ENCODE measurements around the gene DISP2.

Gene DISP2

DNA sequence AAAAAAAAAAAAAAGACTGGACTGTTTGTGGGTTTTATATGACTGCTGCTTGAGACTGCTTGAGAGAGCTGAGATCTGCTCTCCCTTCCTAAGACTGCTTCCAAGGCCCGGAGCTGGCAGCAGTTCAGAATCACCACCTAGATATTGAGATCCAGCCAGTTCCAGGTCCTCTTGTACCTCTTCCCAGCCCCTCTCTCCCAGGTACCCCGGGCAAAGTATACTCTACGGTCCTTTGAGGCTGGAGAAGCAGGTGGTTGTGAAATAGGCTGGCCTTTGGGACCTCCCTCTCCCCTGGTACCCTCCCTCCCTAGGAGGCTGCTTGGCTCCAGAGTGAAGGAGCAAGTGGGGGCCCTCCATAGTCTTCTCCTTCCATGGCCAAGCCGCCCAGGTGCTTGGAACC, 70.2 kb downstream of the DISP2 start:
- no peak for DNase-seq

All from DMS153 (cell line).